Measurements from ENCODE around the gene SNN. TPM values are rescaled to one million over a fixed set of nuclear protein-coding genes. Genes with fewer than 3 reads are reported as not detected.

SNN gene
- total RNA-seq, 4 donors from 2014 or later: 34.6 to 40.3 (median 39.7) TPM

DNA sequence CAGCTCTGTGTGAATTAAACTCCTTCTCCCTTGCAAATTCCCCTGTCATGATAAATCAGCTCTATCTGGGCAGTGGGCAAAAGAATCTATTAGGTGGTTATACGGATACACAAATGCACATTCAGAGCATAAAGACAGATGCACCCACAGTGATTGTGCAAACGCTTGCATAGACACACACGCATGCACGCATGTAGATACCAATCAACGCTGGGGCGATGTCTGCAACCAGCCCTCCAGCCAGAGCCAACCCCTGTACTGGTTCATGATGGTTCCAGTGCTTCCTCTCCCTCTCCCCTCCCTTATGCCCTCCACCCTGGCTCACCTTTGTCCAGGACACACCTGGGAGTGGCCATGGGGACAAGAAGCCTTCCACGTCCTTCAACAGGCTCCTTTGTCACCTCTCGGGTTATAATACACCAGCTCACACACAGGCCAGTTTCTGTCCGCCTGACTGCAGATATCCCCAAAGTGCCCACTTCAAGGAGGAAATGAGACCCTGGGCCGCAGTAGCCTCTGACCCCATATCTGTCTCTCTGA is 33.1 kb upstream of the SNN start:
- peaks cover 0 to 29% (median 11%) of the 10 kb centered on the region in 3 donors for H3K4me1 ChIP-seq
- no peaks in the 10 kb centered on the region for H3K36me3 ChIP-seq
- no peak overlapping the region for H3K27ac ChIP-seq
- no peak overlapping the region for H3K4me3 ChIP-seq
- ATAC-seq: no peak
- no peaks in the 10 kb centered on the region for H3K27me3 ChIP-seq
- H3K9me3 ChIP-seq: no peaks in the 10 kb centered on the region
- 86 to 94% methylated on average over 6 of the region's 10 CpGs for WGBS, 2 donors (ENCODE audit: low coverage in 1 of 2)
- TF ChIP-seq, protein P1, sequence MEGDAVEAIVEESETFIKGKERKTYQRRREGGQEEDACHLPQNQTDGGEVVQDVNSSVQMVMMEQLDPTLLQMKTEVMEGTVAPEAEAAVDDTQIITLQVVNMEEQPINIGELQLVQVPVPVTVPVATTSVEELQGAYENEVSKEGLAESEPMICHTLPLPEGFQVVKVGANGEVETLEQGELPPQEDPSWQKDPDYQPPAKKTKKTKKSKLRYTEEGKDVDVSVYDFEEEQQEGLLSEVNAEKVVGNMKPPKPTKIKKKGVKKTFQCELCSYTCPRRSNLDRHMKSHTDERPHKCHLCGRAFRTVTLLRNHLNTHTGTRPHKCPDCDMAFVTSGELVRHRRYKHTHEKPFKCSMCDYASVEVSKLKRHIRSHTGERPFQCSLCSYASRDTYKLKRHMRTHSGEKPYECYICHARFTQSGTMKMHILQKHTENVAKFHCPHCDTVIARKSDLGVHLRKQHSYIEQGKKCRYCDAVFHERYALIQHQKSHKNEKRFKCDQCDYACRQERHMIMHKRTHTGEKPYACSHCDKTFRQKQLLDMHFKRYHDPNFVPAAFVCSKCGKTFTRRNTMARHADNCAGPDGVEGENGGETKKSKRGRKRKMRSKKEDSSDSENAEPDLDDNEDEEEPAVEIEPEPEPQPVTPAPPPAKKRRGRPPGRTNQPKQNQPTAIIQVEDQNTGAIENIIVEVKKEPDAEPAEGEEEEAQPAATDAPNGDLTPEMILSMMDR (IDR thresholded peaks at IDR 0.05): no peak
- TF ChIP-seq EP300 (IDR thresholded peaks at IDR 0.05): no peak
- no peak for TF ChIP-seq POLR2AphosphoS5 (IDR thresholded peaks at IDR 0.05)
- TF ChIP-seq POLR2A (IDR thresholded peaks at IDR 0.05): no peak

DNA sequence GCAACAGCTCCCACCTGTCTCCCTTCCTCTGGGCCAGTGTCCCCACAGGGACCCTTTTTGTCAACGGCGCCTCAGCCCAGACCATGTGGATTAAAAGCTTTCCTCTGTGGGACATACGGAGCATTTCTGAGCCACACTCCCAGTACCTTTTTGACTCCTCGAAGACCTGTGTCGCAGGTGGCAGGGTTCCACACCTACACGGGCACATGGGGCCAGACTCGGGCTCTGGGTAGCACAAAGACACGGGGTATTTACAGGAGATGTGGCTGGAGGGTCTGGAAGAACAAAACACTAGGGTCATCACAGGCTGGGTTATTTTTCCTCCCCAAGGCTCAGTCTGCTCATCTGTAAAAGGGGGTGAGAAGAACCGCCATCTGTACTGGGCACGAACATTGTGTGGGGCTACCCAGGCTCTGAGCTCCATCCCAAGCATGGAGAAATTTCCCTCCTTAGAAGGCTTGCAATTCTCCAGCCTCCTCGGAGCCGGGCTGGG is 32.5 kb upstream of the SNN start:
- TF ChIP-seq EP300 (IDR thresholded peaks at IDR 0.05) (no peak), POLR2A (IDR thresholded peaks at IDR 0.05) (no peak), POLR2AphosphoS5 (IDR thresholded peaks at IDR 0.05) (no peak)
- TF ChIP-seq, protein P1 (IDR thresholded peaks at IDR 0.05): no peak
- Histone ChIP-seq H3K4me1 (peaks cover 0 to 35% (median 15%) of the 10 kb centered on the region in 3 donors), H3K36me3 (no peaks in the 10 kb centered on the region), H3K27ac (no peak overlapping the region), H3K27me3 (no peaks in the 10 kb centered on the region), H3K9me3 (no peaks in the 10 kb centered on the region), H3K4me3 (no peak overlapping the region)
- no peak for ATAC-seq
- WGBS, 2 donors (ENCODE audit: low coverage in 1 of 2): 100% methylated on average over 3 of the region's 12 CpGs; no CpG with 5 or more reads in 1 of the 2 donors

DNA sequence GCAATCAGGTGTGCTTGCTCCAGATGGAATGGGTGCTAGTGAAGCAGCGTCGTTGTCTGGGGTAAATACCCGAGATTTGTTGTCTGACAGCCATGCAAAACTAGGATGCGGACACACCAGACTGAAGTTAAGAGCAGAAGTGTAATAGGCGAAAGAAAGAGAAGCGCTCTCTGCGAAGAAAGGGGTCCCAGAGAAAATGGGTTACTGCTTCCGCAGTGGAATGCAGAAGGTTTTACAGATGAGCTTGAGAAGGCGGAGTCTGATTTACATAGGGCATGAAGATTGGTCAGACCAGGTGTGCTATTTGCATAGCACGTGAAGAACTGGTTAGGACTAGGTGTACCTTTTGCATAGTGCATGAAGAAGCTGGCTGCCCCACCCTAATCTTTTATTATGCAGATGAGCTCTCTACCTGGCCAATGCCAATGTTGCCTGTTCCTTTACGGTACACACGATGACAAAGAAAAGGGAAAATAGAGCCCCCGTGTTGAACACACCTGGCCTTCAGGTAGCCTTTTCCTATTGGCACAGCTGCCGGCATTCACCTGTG is 32.0 kb upstream of the SNN start:
- Histone ChIP-seq H3K27ac (no peak overlapping the region), H3K4me3 (no peak overlapping the region), H3K36me3 (no peaks in the 10 kb centered on the region), H3K27me3 (no peaks in the 10 kb centered on the region), H3K4me1 (peaks cover 3 to 40% (median 20%) of the 10 kb centered on the region in 3 donors), H3K9me3 (no peaks in the 10 kb centered on the region)
- ATAC-seq: no peak
- no peak for TF ChIP-seq EP300 (IDR thresholded peaks at IDR 0.05)
- TF ChIP-seq, protein P1 (IDR thresholded peaks at IDR 0.05): no peak
- no peak for TF ChIP-seq POLR2A (IDR thresholded peaks at IDR 0.05)
- TF ChIP-seq POLR2AphosphoS5 (IDR thresholded peaks at IDR 0.05): no peak
- 59 to 66% methylated on average over 10 to 14 of the region's 14 CpGs for WGBS, 2 donors (ENCODE audit: low coverage in 1 of 2)

DNA sequence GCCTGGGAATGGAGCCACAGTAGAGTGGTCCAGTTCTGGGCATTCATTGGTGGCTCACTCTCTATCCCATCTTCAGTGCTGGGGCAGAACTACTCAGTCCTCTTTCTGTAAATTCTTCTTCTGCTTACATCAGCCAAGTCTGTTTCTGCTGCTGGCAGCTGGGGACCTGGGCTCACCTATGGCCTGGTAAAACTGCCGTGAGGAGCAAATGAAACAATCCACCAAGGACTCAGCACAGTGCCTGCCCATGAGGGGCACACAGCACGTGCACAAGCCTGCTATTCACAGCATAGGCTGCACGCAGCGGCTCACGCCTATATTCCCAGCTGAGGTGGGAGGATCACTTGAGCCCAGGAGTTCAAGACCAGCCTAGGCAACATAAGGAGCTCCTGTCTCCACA is 30.9 kb upstream of the SNN start:
- WGBS, 2 donors (ENCODE audit: low coverage in 1 of 2): 84% methylated on average over 5 of the region's 5 CpGs; no CpG with 5 or more reads in 1 of the 2 donors
- no peak for ATAC-seq
- no peaks in the 10 kb centered on the region for H3K9me3 ChIP-seq
- H3K4me1 ChIP-seq: peaks cover 3 to 43% (median 20%) of the 10 kb centered on the region in 3 donors
- no peaks in the 10 kb centered on the region for H3K27me3 ChIP-seq
- no peaks in the 10 kb centered on the region for H3K36me3 ChIP-seq
- TF ChIP-seq, protein P1 (IDR thresholded peaks at IDR 0.05): no peak
- TF ChIP-seq POLR2A (IDR thresholded peaks at IDR 0.05) (no peak), POLR2AphosphoS5 (IDR thresholded peaks at IDR 0.05) (no peak), EP300 (IDR thresholded peaks at IDR 0.05) (no peak)
- no peak overlapping the region for H3K27ac ChIP-seq
- H3K4me3 ChIP-seq: no peak overlapping the region

DNA sequence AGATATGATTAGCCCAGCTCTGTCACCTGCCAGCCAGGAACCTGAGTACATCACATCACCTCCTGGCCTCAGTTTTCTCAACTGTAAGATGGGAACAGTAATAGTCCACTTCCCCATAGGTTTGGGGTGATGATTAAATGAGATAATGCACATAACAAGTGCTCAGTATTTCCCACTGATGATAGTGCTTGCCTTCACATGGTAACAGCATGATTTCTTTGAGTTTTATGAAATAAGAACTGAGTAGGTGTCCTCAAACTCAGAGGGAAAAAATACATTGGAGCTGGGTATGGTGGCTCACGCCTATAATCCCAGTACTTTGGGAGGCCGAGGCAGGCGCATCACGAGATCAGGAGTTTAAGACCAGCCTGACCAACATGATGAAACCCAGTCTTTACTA is 30.1 kb upstream of the SNN start:
- H3K27ac ChIP-seq: no peak overlapping the region

More for the DNA sequence above, 30.1 kb upstream of the SNN start:
- ATAC-seq: no peak
- WGBS, 2 donors (ENCODE audit: low coverage in 1 of 2): 80 to 100% methylated on average over 1 to 4 of the region's 4 CpGs
- Histone ChIP-seq H3K9me3 (no peaks in the 10 kb centered on the region), H3K27me3 (no peaks in the 10 kb centered on the region), H3K36me3 (no peaks in the 10 kb centered on the region), H3K4me1 (peaks cover 3 to 35% (median 12%) of the 10 kb centered on the region in 3 donors), H3K4me3 (no peak overlapping the region)
- TF ChIP-seq POLR2AphosphoS5 (IDR thresholded peaks at IDR 0.05) (no peak), POLR2A (IDR thresholded peaks at IDR 0.05) (no peak), EP300 (IDR thresholded peaks at IDR 0.05) (no peak)
- TF ChIP-seq, protein P1 (IDR thresholded peaks at IDR 0.05): no peak

Data from gastroesophageal sphincter (tissue), 4 donors.